NCI-H146 (cell line): ENCODE measurements around the gene ZMYND19.
"Not testable (repeated sequence)": the region's sequence is repeated elsewhere in the genome, so short reads cannot be mapped to it uniquely, and the experiment has no call there.

Source experiments
- DNase-seq: peaks from one replicate; lab custom pipeline; 2025; lab: John Stamatoyannopoulos, UW

Gene ZMYND19

GRCh38 chr9:137588891-137589290 lies 1.4 kb downstream of the ZMYND19 start:
- no peak for DNase-seq

- DNase-seq, result no peak
Measured at GRCh38 chr9:137588311-137588710, 2.0 kb downstream of the ZMYND19 start.

GRCh38 chr9:137586854-137587253 lies 3.5 kb downstream of the ZMYND19 start:
- DNase-seq, result no peak

- no peak for DNase-seq
Measured at GRCh38 chr9:137583957-137584356, 6.4 kb downstream of the ZMYND19 start.

- no peak for DNase-seq
Measured at GRCh38 chr9:137583347-137583746, 7.0 kb downstream of the ZMYND19 start.

- no peak for DNase-seq
Measured at GRCh38 chr9:137582286-137582860, 7.9 kb downstream of the ZMYND19 start.

- no peak for DNase-seq
Measured at GRCh38 chr9:137581361-137582285, 8.7 kb downstream of the ZMYND19 start.

- DNase-seq, result no peak
Measured at GRCh38 chr9:137580954-137581322, 9.4 kb downstream of the ZMYND19 start.

GRCh38 chr9:137580209-137580953 lies 9.9 kb downstream of the ZMYND19 start:
- peak; percentile 10 for DNase-seq

- no peak for DNase-seq
Measured at GRCh38 chr9:137579259-137579604, 11.1 kb downstream of the ZMYND19 start.

- peak; percentile 86 for DNase-seq
Measured at GRCh38 chr9:137578518-137579258, 11.6 kb downstream of the ZMYND19 start, which contains the start of gene DPH7. Gene DPH7 (minus strand): TSS chr9:137578925. CDS start chr9:137578777, 148 bp downstream.

GRCh38 chr9:137575716-137576411 lies 14.4 kb downstream of the ZMYND19 start:
- no peak for DNase-seq

GRCh38 chr9:137575364-137575715 lies 15.0 kb downstream of the ZMYND19 start:
- DNase-seq, result no peak

- DNase-seq, result no peak
Measured at GRCh38 chr9:137574192-137574591, 16.1 kb downstream of the ZMYND19 start.

- DNase-seq, result no peak
Measured at GRCh38 chr9:137570566-137570965, 19.7 kb downstream of the ZMYND19 start.

- no peak for DNase-seq
Measured at GRCh38 chr9:137569609-137570203, 20.6 kb downstream of the ZMYND19 start.

GRCh38 chr9:137568445-137568844 lies 21.9 kb downstream of the ZMYND19 start:
- DNase-seq, result not testable (repeated sequence)

- no peak for DNase-seq
Measured at GRCh38 chr9:137564817-137565411, 25.4 kb downstream of the ZMYND19 start.

- DNase-seq, result no peak
Measured at GRCh38 chr9:137564134-137564533, 26.2 kb downstream of the ZMYND19 start.

- DNase-seq, result no peak
Measured at GRCh38 chr9:137558127-137558526, 32.2 kb downstream of the ZMYND19 start.
